Activated CD4-positive, alpha-beta T cell treated with anti-CD3 and anti-CD28 coated beads, Interleukin-2, amount 50 U/mL, for 4 hours (primary cell): Measurements from ENCODE around the gene CT45A2.
"Not testable (repeated sequence)": the region's sequence is repeated elsewhere in the genome, so short reads cannot be mapped to it uniquely, and the experiment has no call there.

Source experiments
- DNase-seq, 2 experiments: peaks; one replicate each; pipeline ENCODE4 v3.0.0-alpha.2; 2020

CT45A2 gene, protein sequence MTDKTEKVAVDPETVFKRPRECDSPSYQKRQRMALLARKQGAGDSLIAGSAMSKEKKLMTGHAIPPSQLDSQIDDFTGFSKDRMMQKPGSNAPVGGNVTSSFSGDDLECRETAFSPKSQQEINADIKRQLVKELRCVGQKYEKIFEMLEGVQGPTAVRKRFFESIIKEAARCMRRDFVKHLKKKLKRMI

DNA sequence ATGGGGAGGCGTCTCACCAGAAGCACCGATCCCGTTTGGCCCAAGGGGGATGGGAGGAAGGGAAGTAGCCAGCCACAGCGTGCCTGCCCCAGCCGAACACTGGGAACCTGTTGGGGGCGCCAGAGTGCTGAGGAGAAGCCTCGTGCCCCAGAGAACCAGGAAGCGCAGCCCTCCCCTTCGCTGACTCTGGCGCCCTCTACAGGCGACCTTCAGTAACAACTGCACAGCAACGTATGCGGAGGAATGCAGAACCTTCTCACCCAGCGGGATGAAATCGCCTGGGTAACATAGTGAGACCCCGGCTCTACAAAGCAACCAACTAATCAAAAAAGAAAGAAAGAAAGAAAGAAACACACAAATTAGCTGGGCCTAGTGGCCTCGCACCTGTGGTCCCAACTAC is at the start of gene CT45A2:
TSS of gene CT45A2 (minus strand) at position 101 of the 400 bp plus-strand sequence. CDS start 3,747 bp downstream, outside the sequence.
- not testable (repeated sequence) for DNase-seq

DNA sequence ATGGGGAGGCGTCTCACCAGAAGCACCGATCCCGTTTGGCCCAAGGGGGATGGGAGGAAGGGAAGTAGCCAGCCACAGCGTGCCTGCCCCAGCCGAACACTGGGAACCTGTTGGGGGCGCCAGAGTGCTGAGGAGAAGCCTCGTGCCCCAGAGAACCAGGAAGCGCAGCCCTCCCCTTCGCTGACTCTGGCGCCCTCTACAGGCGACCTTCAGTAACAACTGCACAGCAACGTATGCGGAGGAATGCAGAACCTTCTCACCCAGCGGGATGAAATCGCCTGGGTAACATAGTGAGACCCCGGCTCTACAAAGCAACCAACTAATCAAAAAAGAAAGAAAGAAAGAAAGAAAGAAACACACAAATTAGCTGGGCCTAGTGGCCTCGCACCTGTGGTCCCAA is 34.6 kb upstream of the CT45A2 start, which contains the start of gene CT45A8:
TSS of gene CT45A8 (minus strand) at position 101 of the 400 bp plus-strand sequence. CDS start 3,755 bp downstream, outside the sequence.
- not testable (repeated sequence) for DNase-seq

DNA sequence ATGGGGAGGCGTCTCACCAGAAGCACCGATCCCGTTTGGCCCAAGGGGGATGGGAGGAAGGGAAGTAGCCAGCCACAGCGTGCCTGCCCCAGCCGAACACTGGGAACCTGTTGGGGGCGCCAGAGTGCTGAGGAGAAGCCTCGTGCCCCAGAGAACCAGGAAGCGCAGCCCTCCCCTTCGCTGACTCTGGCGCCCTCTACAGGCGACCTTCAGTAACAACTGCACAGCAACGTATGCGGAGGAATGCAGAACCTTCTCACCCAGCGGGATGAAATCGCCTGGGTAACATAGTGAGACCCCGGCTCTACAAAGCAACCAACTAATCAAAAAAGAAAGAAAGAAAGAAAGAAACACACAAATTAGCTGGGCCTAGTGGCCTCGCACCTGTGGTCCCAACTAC is 17.4 kb upstream of the CT45A2 start, which contains the start of gene CT45A7:
TSS of gene CT45A7 (minus strand) at position 101 of the 400 bp plus-strand sequence. CDS start 3,747 bp downstream, outside the sequence.
- DNase-seq = not testable (repeated sequence)

DNA sequence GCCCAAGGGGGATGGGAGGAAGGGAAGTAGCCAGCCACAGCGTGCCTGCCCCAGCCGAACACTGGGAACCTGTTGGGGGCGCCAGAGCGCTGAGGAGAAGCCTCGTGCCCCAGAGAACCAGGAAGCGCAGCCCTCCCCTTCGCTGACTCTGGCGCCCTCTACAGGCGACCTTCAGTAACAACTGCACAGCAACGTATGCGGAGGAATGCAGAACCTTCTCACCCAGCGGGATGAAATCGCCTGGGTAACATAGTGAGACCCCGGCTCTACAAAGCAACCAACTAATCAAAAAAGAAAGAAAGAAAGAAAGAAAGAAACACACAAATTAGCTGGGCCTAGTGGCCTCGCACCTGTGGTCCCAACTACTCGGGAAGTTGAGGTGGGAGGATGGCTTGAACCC is 17.1 kb downstream of the CT45A2 start, which contains the start of gene CT45A6:
TSS of gene CT45A6 (minus strand) at position 101 of the 400 bp plus-strand sequence. CDS start 3,794 bp downstream, outside the sequence.
- DNase-seq = not testable (repeated sequence)

DNA sequence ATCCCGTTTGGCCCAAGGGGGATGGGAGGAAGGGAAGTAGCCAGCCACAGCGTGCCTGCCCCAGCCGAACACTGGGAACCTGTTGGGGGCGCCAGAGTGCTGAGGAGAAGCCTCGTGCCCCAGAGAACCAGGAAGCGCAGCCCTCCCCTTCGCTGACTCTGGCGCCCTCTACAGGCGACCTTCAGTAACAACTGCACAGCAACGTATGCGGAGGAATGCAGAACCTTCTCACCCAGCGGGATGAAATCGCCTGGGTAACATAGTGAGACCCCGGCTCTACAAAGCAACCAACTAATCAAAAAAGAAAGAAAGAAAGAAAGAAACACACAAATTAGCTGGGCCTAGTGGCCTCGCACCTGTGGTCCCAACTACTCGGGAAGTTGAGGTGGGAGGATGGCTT is 34.4 kb downstream of the CT45A2 start, which contains the start of gene CT45A5:
TSS of gene CT45A5 (minus strand) at position 101 of the 400 bp plus-strand sequence. CDS start 3,774 bp downstream, outside the sequence.
- DNase-seq = not testable (repeated sequence)

DNA sequence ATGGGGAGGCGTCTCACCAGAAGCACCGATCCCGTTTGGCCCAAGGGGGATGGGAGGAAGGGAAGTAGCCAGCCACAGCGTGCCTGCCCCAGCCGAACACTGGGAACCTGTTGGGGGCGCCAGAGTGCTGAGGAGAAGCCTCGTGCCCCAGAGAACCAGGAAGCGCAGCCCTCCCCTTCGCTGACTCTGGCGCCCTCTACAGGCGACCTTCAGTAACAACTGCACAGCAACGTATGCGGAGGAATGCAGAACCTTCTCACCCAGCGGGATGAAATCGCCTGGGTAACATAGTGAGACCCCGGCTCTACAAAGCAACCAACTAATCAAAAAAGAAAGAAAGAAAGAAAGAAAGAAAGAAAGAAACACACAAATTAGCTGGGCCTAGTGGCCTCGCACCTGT is 51.7 kb downstream of the CT45A2 start, which contains the start of gene CT45A3:
TSS of gene CT45A3 (minus strand) at position 101 of the 400 bp plus-strand sequence. CDS start 3,747 bp downstream, outside the sequence.
- not testable (repeated sequence) for DNase-seq
